Omental fat pad (tissue), 4 donors: ENCODE results near the gene FOXK1. TPM values are rescaled to one million over a fixed set of nuclear protein-coding genes. Genes with fewer than 3 reads are reported as not detected.
"Not testable (repeated sequence)": the region's sequence is repeated elsewhere in the genome, so short reads cannot be mapped to it uniquely, and the experiment has no call there.

Experiments used
- ATAC-seq: fragments of 150-250 bp; one replicate; pipeline ENCODE4 v1.9.1; 2016; ENCODE audit warnings: mild to moderate bottlenecking, moderate library complexity; ENCODE audit not compliant: low FRiP score
- DNase-seq: peaks from one replicate; pipeline ENCODE4 v3.0.0-alpha.2; 2019; ENCODE audit warnings: low spot score
- CTCF ChIP-seq, 3 donors: fragments of 450-650 bp; IDR thresholded peaks; one replicate each; pipeline ENCODE4 v1.5.1; 2016 to 2017; ENCODE audit warnings: antibody characterized with exemption in 3 of 3, mild to moderate bottlenecking in 3 of 3, moderate library complexity in 2 of 3
- total RNA-seq, 4 donors: library from RNA; depleted of rRNA; stranded (reverse); fragments of >200 nt; gene quantifications; one replicate each; pipeline ENCODE4 v1.1.0, GENCODE V29; 2016

The FOXK1 gene
- total RNA-seq, 4 donors from 2014 or later, result 10.8 to 35.0 (median 20.4) TPM

- ATAC-seq (no peak), DNase-seq (no peak)
- no peak for TF ChIP-seq CTCF (IDR thresholded peaks at IDR 0.05)
Observed at GRCh38 chr7:4690953-4691856, 9.1 kb downstream of the FOXK1 start.

GRCh38 chr7:4692055-4692454 lies 10.0 kb downstream of the FOXK1 start:
- no peak for TF ChIP-seq CTCF (IDR thresholded peaks at IDR 0.05)
- DNase-seq, result no peak
- no peak for ATAC-seq

- not testable (repeated sequence) for DNase-seq, ATAC-seq
Observed at GRCh38 chr7:4692622-4693021, 10.5 kb downstream of the FOXK1 start.

- no peak for ATAC-seq
- no peak for TF ChIP-seq CTCF (IDR thresholded peaks at IDR 0.05)
- DNase-seq, result no peak
Observed at GRCh38 chr7:4693152-4693551, 11.1 kb downstream of the FOXK1 start.

GRCh38 chr7:4693749-4694148 lies 11.7 kb downstream of the FOXK1 start:
- ATAC-seq, result no peak
- DNase-seq, result no peak
- TF ChIP-seq CTCF (IDR thresholded peaks at IDR 0.05), result no peak

- TF ChIP-seq CTCF (IDR thresholded peaks at IDR 0.05), result no peak
- ATAC-seq, result no peak
- no peak for DNase-seq
Observed at GRCh38 chr7:4694305-4694704, 12.2 kb downstream of the FOXK1 start.

- no peak for ATAC-seq
- DNase-seq, result no peak
- TF ChIP-seq CTCF (IDR thresholded peaks at IDR 0.05), result no peak
Observed at GRCh38 chr7:4698707-4699275, 16.7 kb downstream of the FOXK1 start.
